K562 (cell line): ENCODE measurements around the gene OPRL1. TPM values are rescaled to one million over a fixed set of nuclear protein-coding genes. Genes with fewer than 3 reads are reported as not detected.

Experiments used
- BRF2 ChIP-seq: IDR thresholded peaks from 3 replicates; pipeline ENCODE4 v1.6.1; 2011; ENCODE audit warnings: borderline replicate concordance, mild to moderate bottlenecking; ENCODE audit not compliant: insufficient read length, insufficient read depth
- DMBX1 ChIP-seq: fragments of 250-450 bp; sonication (Bioruptor Pico); IDR thresholded peaks from 2 replicates; pipeline ENCODE4 v1.8.0; 2022; ENCODE audit warnings: inconsistent platforms, mild to moderate bottlenecking, moderate library complexity, borderline replicate concordance
- FOXA3 ChIP-seq, 2 experiments: fragments of 450-650 bp in 1 of 2; sonication (generic) in 1 of 2; formaldehyde crosslinking; IDR thresholded peaks in 1 of 2; conservative IDR thresholded peaks in 1 of 2; 2 replicates each; pipeline versions ENCODE4 v1.4.0 to v1.8.0; 2020 to 2022; ENCODE audit warnings: mild to moderate bottlenecking in 2 of 2, missing genetic modification reagents in 1 of 2
- GATAD2B ChIP-seq: fragments of 450-650 bp; IDR thresholded peaks from 2 replicates; pipeline ENCODE4 v1.6.1; 2017; ENCODE audit warnings: mild to moderate bottlenecking, borderline replicate concordance
- KLF10 ChIP-seq: fragments of 250-450 bp; sonication (Bioruptor Pico); IDR thresholded peaks from 2 replicates; pipeline ENCODE4 v1.6.1; 2021; ENCODE audit warnings: matching md5 sums
- MAX ChIP-seq: sonication (generic); formaldehyde crosslinking; IDR thresholded peaks from 2 replicates; pipeline ENCODE4 v1.9.0; 2022; ENCODE audit warnings: mild to moderate bottlenecking, missing genetic modification reagents
- RBM34 ChIP-seq: fragments of 200-400 bp; formaldehyde crosslinking; IDR thresholded peaks from 2 replicates; pipeline ENCODE4 v1.6.1; 2018; ENCODE audit warnings: low read length, borderline replicate concordance; ENCODE audit not compliant: insufficient read depth
- SMARCC2 ChIP-seq: fragments of 450-650 bp; IDR thresholded peaks from 2 replicates; pipeline ENCODE4 v1.6.1; 2017; ENCODE audit warnings: antibody characterized with exemption, moderate library complexity, mild to moderate bottlenecking, low read depth
- TEAD1 ChIP-seq, 2 experiments: fragments of 450-650 bp in 1 of 2; sonication (generic) in 1 of 2; formaldehyde crosslinking; IDR thresholded peaks; 2 replicates each; pipeline versions ENCODE4 v1.4.0 to v1.8.0; 2020 to 2022; ENCODE audit warnings: mild to moderate bottlenecking in 2 of 2, missing genetic modification reagents in 1 of 2
- THAP12 ChIP-seq: fragments of 250-450 bp; sonication (Bioruptor Pico); IDR thresholded peaks from 2 replicates; pipeline ENCODE4 v1.9.0; 2021; ENCODE audit warnings: mild to moderate bottlenecking, inconsistent platforms
- TRIM24 ChIP-seq, 2 experiments: fragments of 450-650 bp; IDR thresholded peaks; 2 replicates each; pipeline ENCODE4 v1.6.1; 2016
- ZBTB2 ChIP-seq: fragments of 450-650 bp; IDR thresholded peaks from 2 replicates; pipeline ENCODE4 v1.6.1; 2016; ENCODE audit warnings: antibody characterized with exemption
- ZBTB33 ChIP-seq: sonication (generic); formaldehyde crosslinking; IDR thresholded peaks from 2 replicates; pipeline ENCODE4 v1.8.1; 2023; ENCODE audit warnings: mild to moderate bottlenecking, missing genetic modification reagents
- ZNF124 ChIP-seq: sonication (generic); formaldehyde crosslinking; IDR thresholded peaks from 2 replicates; pipeline ENCODE4 v1.8.1; 2022; ENCODE audit warnings: missing genetic modification reagents
- ZNF175 ChIP-seq: fragments of 200-800 bp; sonication (Bioruptor generic); IDR thresholded peaks from 2 replicates; pipeline ENCODE4 v1.6.1; 2016; ENCODE audit warnings: low read depth, mild to moderate bottlenecking, missing genetic modification characterization, missing compliant biosample characterization
- ZNF224 ChIP-seq: sonication (generic); formaldehyde crosslinking; IDR thresholded peaks from 2 replicates; pipeline ENCODE4 v1.8.0; 2022; ENCODE audit warnings: mild to moderate bottlenecking, missing genetic modification reagents
- ZNF740 ChIP-seq, 3 experiments: fragments of 200-800 bp in 1 of 3; sonication (Bioruptor generic) in 1 of 3; sonication (generic) in 1 of 3; formaldehyde crosslinking in 1 of 3; IDR thresholded peaks; 2 replicates each; pipeline versions ENCODE4 v1.6.1 to v1.8.0; 2016 to 2022; ENCODE audit warnings: mild to moderate bottlenecking in 2 of 3, missing compliant biosample characterization in 2 of 3, missing genetic modification characterization in 2 of 3, missing genetic modification reagents in 1 of 3
- polyA plus RNA-seq, 8 experiments: library from polyadenylated mRNA; depleted of rRNA in 4 of 8; stranded (reverse) in 5 of 8; unstranded in 3 of 8; fragments of >200 nt; fragmentation: Nextera tagmentation in 2 of 8; fragmentation: Illumina TruSeq in 1 of 8; extraction: Ambion mirVana in 2 of 8; extraction: Trizol in 1 of 8; gene quantifications; 2 replicates each; pipeline versions ENCODE4 v1.2.1 to v1.2.3, GENCODE V29; 2011 to 2014; ENCODE audit warnings: inconsistent platforms in 1 of 8, missing spikeins in 1 of 8
- total RNA-seq, 7 experiments: library from RNA; depleted of rRNA in 6 of 7; stranded (reverse); fragments of >200 nt in 6 of 7; fragmentation: Illumina TruSeq in 2 of 7; extraction: Trizol in 2 of 7; gene quantifications; 2 replicates each; pipeline versions ENCODE4 v1.2.1 to v1.2.3, GENCODE V29; 2011 to 2021; ENCODE audit warnings: low replicate concordance in 1 of 7

The OPRL1 gene
- total and polyA plus RNA-seq, 9 of the 15 experiments (the other 6 are each of a cell fraction or from before 2014, with no cell fraction given): 0.06 to 0.33 (median 0.11) TPM; not detected in 2

- TF ChIP-seq ZNF175 (CRISPR knock-in tag) (no peak), ZNF124 (CRISPR knock-in tag) (no peak), GATAD2B (peak; percentile 78), DMBX1 (no peak), RBM34 (no peak), ZBTB33 (CRISPR knock-in tag) (peak; percentile 83), ZBTB2 (peak; percentile 32; the same call in 1 of the 2 replicates), THAP12 (no peak), TEAD1 (CRISPR knock-in tag; IDR thresholded peaks at IDR 0.05) (peak in 1 of 2 experiments; percentile 88; a peak in 2 of 4 replicates), KLF10 (CRISPR knock-in tag) (no peak), ZNF224 (0 out of 2 replicates have a peak, but pooled peaks have one; percentile 54), MAX (peak; percentile 93), TRIM24 (IDR thresholded peaks at IDR 0.05) (no peak), FOXA3 (CRISPR knock-in tag; conservative IDR thresholded peaks at IDR 0.05 in 1 of 2, IDR thresholded peaks at IDR 0.05 in 1 of 2) (0 out of 4 replicates have a peak, but pooled peaks of 1 of the 2 experiments have one; percentile 17), BRF2 (no peak), SMARCC2 (no peak), ZNF740 (CRISPR knock-in tag; IDR thresholded peaks at IDR 0.05) (peak; percentile 78), ZNF740 (tag; IDR thresholded peaks at IDR 0.05) (no peak)
Observed at GRCh38 chr20:64038565-64039292, 41.2 kb upstream of the OPRL1 start (continued).
